Lower lobe of right lung (tissue), 2 donors: Measurements from ENCODE around the gene TRIM8. TPM values are rescaled to one million over a fixed set of nuclear protein-coding genes. Genes with fewer than 3 reads are reported as not detected.
A peak's percentile ranks its signal among the peaks of the same experiment; 100 is the strongest.

ENCODE experiments used
- ATAC-seq, 2 donors: fragments of 200-7000 bp; cut with Tn5 transposase; one replicate each; pipeline ENCODE4 v1.9.1; 2020 to 2022; ENCODE audit warnings: mild to moderate bottlenecking in 2 of 2, moderate library complexity in 2 of 2
- DNase-seq: peaks from one replicate; pipeline ENCODE4 v3.0.0-alpha.2; 2020
- H3K27ac ChIP-seq: fragments of 200-600 bp; one replicate; pipeline ENCODE4 v1.8.0; 2022
- H3K27me3 ChIP-seq: fragments of 200-600 bp; one replicate; pipeline ENCODE4 v1.8.0; 2022; ENCODE audit warnings: low read depth
- H3K36me3 ChIP-seq: fragments of 200-600 bp; one replicate; pipeline ENCODE4 v1.8.0; 2022; ENCODE audit warnings: mild to moderate bottlenecking
- H3K4me1 ChIP-seq: fragments of 200-600 bp; one replicate; pipeline ENCODE4 v1.8.0; 2022
- H3K4me3 ChIP-seq: fragments of 200-600 bp; one replicate; pipeline ENCODE4 v1.8.0; 2022; ENCODE audit warnings: mild to moderate bottlenecking
- H3K9me3 ChIP-seq: fragments of 200-600 bp; one replicate; pipeline ENCODE4 v1.8.0; 2022
- intact Hi-C: fragments of 100-400 bp; cut with DNase I; formaldehyde crosslinking; loops from one replicate; pipeline ENCODE4 v1.11.0; 2022
- total RNA-seq: library from RNA; stranded (reverse); fragmentation: NEBNext Ultra II Directional; extraction: Animal tissue kit (Norgen Biotek cat#: 25700); gene quantifications from one replicate; pipeline ENCODE4 v1.2.1, GENCODE V29; 2021
- TF ChIP-seq, protein P1 (sequence below): fragments of 200-600 bp; IDR thresholded peaks from one replicate; pipeline ENCODE4 v1.8.0; 2022; ENCODE audit warnings: antibody characterized with exemption, mild to moderate bottlenecking
- donor health status: DM: no; HTN: yes; CAD: no; lungs with severe emphysema.

The TRIM8 gene
- total RNA-seq, 1 donor from 2014 or later = 142 TPM

DNA sequence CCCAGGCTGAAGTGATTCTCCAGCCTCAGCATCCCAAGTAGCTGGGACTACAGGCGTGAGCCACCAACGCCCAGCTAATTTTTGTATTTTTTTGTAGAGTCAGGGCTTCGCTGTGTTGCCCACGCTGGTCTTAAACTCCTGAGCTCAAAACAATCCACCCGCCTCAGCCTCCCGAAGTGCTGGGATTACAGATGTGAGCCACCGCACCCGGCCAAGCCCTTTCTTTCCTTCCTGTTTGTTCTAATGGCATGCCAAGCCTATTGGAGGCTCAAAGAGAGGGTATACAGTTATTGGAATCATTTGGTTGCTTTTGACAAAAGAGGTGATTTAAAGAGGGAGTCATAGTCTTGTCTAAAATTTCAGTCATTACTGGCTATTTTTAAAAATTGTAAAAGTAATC is 46.0 kb upstream of the TRIM8 start:
- intact Hi-C loops = no loop called here
- H3K27ac ChIP-seq = peak overlapping the region; percentile 47

DNA sequence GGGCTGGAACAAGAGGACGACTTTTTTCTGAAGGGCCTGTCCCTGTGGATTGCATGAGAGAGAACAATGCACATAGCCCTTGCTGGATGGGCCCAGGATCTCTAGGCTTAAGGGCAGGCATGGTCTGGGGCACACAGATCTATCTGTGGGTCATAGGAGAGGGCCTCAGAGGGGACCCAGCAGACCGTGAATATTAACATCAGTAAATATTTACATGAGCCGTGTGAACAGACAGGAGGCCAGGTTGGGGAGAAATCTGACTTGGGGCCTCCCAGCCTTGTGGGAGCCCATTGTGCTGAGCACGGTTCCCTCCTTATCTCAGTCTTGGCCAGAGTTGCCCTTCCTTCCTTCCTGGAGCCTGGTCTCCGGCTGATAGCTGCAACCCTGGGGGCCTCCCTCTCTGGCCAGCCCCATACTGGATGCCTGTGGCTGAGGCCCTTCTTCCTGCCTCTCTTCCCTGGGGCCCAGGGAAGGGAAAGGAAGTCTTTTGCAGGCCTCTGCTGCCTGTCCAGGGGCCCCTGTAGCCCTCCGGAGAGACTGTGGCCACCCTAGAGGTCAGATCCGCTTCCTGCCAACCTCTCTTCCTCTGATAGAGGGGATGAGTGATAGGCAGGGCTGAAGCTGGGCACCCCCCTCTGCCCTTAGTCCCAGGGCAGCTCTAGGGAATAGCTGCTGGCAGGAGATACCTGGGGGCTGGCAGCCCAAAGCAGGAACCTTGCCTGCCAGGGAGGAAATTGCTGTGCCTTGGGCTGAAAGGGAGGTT is 44.5 kb upstream of the TRIM8 start:
- TF ChIP-seq, protein P1, sequence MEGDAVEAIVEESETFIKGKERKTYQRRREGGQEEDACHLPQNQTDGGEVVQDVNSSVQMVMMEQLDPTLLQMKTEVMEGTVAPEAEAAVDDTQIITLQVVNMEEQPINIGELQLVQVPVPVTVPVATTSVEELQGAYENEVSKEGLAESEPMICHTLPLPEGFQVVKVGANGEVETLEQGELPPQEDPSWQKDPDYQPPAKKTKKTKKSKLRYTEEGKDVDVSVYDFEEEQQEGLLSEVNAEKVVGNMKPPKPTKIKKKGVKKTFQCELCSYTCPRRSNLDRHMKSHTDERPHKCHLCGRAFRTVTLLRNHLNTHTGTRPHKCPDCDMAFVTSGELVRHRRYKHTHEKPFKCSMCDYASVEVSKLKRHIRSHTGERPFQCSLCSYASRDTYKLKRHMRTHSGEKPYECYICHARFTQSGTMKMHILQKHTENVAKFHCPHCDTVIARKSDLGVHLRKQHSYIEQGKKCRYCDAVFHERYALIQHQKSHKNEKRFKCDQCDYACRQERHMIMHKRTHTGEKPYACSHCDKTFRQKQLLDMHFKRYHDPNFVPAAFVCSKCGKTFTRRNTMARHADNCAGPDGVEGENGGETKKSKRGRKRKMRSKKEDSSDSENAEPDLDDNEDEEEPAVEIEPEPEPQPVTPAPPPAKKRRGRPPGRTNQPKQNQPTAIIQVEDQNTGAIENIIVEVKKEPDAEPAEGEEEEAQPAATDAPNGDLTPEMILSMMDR = no peak
- H3K27ac ChIP-seq = peak overlapping the region; percentile 74
- H3K4me3 ChIP-seq = no peak overlapping the region
- DNase-seq (no peak), ATAC-seq (peak; percentile 31 to 47)
- H3K36me3 ChIP-seq = peaks cover 74% of the 10 kb centered on the region
- H3K27me3 ChIP-seq = no peaks in the 10 kb centered on the region
- peaks cover 97% of the 10 kb centered on the region for H3K4me1 ChIP-seq
- intact Hi-C loops = no loop called here
- H3K9me3 ChIP-seq = no peaks in the 10 kb centered on the region

More for the DNA sequence above, 46.0 kb upstream of the TRIM8 start:
- no peak overlapping the region for H3K4me3 ChIP-seq
- no peaks in the 10 kb centered on the region for H3K9me3 ChIP-seq
- TF ChIP-seq, protein P1 = no peak
- H3K27me3 ChIP-seq = no peaks in the 10 kb centered on the region
- ATAC-seq (no peak), DNase-seq (no peak)
- peaks cover 74% of the 10 kb centered on the region for H3K36me3 ChIP-seq
- H3K4me1 ChIP-seq = peaks cover 82% of the 10 kb centered on the region

DNA sequence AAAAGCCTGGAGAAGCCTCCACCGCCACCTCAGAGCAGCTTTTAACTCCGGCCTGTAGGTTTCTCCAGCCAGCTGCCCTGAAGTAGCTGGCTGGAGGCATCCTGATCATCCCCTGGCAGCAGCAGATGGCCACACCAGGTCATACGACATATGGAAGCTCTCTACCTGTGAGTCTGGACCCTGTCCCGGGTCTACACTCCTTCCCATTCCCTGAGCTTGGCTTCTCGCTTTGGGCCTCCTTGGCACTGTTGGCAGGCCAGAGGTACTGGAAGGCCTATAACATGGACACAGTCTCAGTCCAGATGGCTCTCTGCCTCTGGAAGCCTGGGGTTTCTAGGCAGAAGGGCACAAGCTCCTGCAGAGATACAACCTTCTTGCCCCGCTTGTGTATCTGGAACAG is 43.5 kb upstream of the TRIM8 start:
- DNase-seq = no peak

DNA sequence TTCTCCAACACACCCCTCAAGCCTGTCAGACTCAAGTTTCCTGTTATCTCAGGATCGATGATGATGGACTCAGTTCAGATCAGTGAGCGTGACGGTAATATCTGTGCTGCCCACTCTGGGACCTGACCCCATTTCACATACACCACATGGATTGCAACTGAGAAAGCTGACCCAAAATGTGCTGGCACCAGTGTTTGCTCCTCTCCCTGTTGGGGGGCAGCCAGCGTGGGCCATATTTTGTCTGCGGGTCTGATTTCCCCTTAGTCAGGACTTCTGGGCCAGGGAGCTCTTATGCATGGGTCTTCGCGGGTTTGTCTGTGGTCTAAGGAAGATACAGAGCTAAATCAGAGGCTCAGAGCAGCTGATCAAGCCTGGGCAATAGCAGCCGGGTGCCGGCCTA is 42.6 kb upstream of the TRIM8 start:
- DNase-seq (no peak), ATAC-seq (no peak)
- peaks cover 68% of the 10 kb centered on the region for H3K36me3 ChIP-seq
- H3K27me3 ChIP-seq = no peaks in the 10 kb centered on the region
- H3K9me3 ChIP-seq = no peaks in the 10 kb centered on the region
- TF ChIP-seq, protein P1 = no peak
- H3K27ac ChIP-seq = peak overlapping the region; percentile 74
- peaks cover 90% of the 10 kb centered on the region for H3K4me1 ChIP-seq
- H3K4me3 ChIP-seq = no peak overlapping the region
- intact Hi-C loops = no loop called here

More for the DNA sequence above, 43.5 kb upstream of the TRIM8 start:
- intact Hi-C loops = no loop called here
- peaks cover 98% of the 10 kb centered on the region for H3K4me1 ChIP-seq
- no peak overlapping the region for H3K4me3 ChIP-seq
- H3K9me3 ChIP-seq = no peaks in the 10 kb centered on the region
- H3K27ac ChIP-seq = peak overlapping the region; percentile 74
- TF ChIP-seq, protein P1 = no peak
- H3K36me3 ChIP-seq = peaks cover 70% of the 10 kb centered on the region
- H3K27me3 ChIP-seq = no peaks in the 10 kb centered on the region
- ATAC-seq = no peak

DNA sequence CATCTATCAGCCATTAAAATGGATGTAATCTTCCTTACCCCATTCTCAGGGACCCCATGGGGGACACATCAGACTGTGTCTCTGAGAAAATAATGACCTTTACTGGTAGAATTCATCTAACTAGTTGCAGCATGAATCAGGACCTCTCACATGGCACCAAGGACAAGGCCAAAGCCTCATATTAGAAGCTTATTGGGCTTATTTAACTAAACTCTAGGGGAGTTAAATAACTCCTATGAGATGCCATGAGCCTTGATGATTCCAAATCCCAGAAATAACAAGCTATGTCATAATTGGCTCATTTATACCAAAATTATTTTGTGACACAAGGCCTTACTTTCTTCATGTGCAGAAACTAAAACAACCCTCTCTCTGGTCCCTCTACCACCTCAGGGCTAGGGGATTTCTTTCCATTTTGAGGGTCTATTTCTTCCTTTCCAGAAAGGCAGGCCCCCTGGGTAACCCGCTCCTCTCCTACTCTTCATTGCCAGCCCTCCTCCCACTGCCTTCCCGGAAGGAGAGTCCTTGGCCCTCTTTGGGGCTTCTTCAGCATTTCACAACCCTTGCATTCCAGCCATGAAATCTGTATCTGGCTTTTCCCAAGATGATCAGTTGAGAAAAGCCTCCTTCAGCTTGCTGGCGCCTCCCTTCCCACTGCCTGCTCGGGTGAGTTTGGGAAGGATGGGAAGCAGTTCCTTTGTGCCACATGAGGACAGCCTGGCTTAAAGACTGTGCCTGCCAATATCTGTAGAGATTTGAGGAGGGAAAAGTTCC is 41.8 kb upstream of the TRIM8 start:
- H3K4me3 ChIP-seq = no peak overlapping the region
- no peaks in the 10 kb centered on the region for H3K27me3 ChIP-seq
- DNase-seq (no peak), ATAC-seq (peak; percentile 6 to 36)
- no peaks in the 10 kb centered on the region for H3K9me3 ChIP-seq
- TF ChIP-seq, protein P1 = no peak
- H3K36me3 ChIP-seq = peaks cover 60% of the 10 kb centered on the region
- peaks cover 82% of the 10 kb centered on the region for H3K4me1 ChIP-seq
- intact Hi-C loops = no loop called here
- peak overlapping the region; percentile 74 for H3K27ac ChIP-seq
